GM19328 (cell line): Measurements from ENCODE around the gene NALCN.

Experiments
- ATAC-seq: cut with Tn5 transposase; IDR thresholded peaks from one replicate; pipeline ENCODE4 v1.9.1; 2021; ENCODE audit warnings: mild to moderate bottlenecking, moderate library complexity; ENCODE audit not compliant: unreplicated experiment

NALCN gene

GRCh38 chr13:101140087-101140770 lies 276.1 kb downstream of the NALCN start:
- no peak for ATAC-seq

DNA sequence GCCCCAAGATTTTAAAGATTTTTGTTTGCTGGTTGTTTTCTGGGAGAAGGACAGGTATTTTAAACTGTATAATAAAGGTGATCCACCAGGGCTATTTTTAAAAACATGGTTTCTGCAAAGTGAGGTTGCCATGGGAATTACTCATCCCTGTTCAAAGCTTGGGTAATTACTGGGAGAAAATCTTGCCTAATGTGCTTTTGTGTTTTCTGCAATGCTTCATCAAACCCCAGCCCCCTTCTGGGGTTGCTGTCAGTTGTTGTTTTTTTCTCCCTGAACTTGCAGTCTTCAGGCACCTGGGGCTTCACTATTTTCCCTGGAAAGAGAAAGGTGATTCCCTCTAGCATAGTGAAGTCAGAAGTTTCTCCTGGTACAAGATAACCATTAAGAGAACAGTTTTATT lies 277.2 kb downstream of the NALCN start:
- ATAC-seq, result no peak

GRCh38 chr13:101127741-101128353 lies 288.5 kb downstream of the NALCN start:
- peak; percentile 53 for ATAC-seq

DNA sequence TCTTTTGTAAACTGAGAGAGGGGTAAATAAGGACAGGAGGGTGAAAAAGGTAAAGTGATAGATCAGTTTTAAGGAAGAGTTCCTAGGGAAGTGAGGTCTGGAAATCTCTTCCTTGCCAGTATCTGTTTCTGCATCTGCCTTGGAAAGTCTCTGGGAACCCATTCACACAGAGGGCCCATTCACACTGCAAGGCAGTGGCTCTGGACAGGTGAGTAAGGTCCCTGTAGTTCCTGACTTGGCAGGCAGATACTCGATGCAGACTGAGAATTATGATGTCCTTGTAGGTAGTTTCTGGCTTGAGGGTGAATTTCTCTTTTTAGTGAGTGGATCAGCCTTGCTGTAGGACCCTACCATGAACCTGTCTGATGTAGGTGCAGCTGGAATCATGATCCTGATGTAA lies 293.3 kb downstream of the NALCN start:
- ATAC-seq, result no peak

DNA sequence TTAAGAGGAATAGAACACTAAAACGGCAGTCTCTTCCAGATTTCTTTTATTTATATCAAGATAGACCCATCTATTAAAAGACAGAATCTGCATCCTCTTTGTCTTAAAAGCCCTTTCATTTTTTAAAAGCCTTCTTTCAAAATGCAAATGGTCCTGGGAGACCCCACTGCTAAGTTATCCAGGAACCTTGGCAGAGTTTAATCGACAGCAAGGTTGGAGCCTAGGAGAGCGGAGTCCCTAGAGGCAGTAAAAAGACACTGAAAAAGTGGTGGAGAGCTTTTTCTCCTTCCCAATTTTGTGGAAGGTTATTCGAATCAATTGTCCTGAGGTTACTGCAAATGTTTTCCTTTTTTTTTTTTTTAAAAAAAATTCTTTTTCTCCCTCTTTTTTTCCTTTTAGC lies 294.7 kb downstream of the NALCN start:
- ATAC-seq, result no peak

DNA sequence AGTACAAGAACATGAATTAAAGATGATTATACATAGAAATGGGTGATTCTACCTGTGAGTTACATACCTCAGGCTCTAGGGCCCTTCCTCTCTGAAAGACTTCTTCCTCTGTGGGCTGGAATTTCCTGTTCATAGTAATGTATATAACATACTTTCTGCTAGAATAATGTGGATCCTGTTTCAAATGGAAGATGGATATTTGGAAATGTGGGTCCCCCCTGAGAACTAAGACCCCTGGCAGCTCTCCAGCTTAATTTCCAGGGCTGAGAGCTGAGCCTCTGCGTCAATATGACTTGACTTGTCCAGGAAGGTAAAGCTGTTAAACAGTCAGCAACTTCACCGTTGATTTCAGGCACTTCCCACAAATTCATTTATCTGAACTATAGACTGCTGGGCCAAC lies 296.3 kb downstream of the NALCN start:
- ATAC-seq, result no peak

GRCh38 chr13:101116826-101117225 lies 299.5 kb downstream of the NALCN start:
- no peak for ATAC-seq

DNA sequence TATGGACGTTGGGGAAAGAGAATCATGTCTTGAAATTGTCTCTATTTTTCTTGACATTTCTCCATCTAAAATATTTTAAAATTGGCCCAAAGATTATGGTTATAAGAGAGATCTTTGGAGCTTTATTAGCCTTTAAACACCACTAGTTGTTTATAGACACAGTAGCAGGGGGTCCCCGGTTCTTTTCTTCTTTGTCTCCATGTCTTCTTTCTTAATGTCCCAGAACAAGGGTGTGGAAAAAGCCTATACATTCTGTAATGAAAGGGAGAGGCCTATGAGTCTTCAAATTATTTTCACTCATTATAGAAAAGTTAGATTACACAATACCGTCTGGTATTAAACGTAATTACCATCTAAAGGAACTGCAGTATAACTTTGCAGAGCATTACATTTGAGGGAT lies 300.0 kb downstream of the NALCN start:
- no peak for ATAC-seq

- ATAC-seq, result no peak
Observed at GRCh38 chr13:101115762-101116171, 300.5 kb downstream of the NALCN start.

DNA sequence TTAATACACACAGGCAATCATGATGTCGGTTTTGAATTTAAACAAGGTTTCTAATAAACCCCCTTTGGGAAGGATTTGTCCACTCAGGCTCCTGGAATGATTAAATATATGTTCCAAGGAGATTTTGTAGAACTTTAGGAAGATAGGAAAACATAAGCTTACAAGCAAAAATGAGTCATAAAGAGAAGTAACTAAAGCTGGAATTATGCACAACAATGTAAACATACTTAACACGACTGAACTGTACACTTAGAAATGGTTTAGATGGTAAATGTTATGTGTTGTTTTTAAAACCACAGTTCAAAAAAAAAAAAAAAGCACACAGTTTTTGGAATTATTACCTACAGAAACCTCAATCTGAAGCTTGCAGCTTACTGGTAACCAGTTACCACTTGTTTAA lies 304.4 kb downstream of the NALCN start:
- ATAC-seq, result no peak

- ATAC-seq, result no peak
Observed at GRCh38 chr13:101109005-101109404, 307.3 kb downstream of the NALCN start.

- ATAC-seq, result no peak
Observed at GRCh38 chr13:101098873-101099272, 317.4 kb downstream of the NALCN start.

GRCh38 chr13:101092985-101093384 lies 323.3 kb downstream of the NALCN start:
- no peak for ATAC-seq

- no peak for ATAC-seq
Observed at GRCh38 chr13:101090287-101090686, 326.0 kb downstream of the NALCN start.

DNA sequence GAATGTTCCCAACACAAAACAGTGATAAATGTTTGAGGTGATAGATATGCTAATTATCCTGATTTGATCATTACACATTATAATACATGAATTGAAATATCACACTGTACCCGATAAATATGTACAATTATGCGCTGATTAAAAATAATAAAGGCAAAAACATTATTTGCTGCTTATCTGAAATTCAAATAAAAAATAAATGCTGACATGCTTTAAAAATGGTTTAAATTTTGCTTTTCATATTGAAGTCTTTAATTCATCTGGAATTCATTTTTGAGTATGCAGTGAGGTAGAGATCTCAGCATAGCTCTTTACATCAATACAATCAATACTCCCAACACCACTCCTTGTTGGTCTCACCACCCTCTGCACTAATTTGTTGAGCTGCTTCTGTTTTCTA lies 330.8 kb downstream of the NALCN start:
- ATAC-seq, result no peak

DNA sequence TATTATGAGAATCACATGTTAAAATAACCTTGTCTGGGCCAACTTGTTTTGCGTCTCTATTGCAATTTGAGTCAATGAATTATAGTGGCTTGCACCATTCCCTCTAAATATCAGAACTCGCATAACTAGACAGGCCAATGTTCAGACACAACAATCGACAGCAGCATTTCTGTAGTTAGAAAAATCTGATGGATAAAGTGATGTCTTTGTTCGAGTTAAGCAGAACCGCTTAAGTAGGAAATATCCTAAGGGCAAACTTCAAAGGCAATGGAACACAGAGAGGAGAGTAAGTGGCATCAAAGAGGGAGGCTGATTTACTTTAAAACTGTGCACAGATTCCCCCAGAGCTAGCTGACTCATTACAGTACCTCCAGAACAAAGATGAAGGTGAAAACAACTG lies 333.9 kb downstream of the NALCN start:
- ATAC-seq, result no peak

- no peak for ATAC-seq
Observed at GRCh38 chr13:101080616-101081015, 335.7 kb downstream of the NALCN start.

- ATAC-seq, result no peak
Observed at GRCh38 chr13:101065329-101065728, 351.0 kb downstream of the NALCN start.

DNA sequence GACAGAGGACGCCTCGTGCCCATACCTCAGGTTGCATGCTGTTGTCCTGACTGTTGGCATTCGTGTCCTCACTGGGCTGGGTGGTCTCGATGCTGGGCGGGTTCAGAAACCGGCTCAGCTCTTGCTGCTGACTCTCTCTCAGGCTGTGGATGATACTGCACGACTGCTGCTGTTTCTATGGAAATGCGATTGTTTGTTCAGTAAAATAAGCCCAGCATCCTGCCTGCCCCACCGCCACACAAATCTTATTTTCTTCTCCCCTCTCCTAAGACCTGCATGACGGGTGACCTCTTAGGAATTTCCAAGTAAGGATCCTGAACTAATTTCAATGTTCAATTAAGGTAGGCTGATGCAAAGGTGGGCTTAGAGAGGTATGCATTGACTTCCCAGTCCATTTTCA lies 356.5 kb downstream of the NALCN start:
- no peak for ATAC-seq

GRCh38 chr13:101058841-101059240 lies 357.5 kb downstream of the NALCN start:
- ATAC-seq, result no peak

GRCh38 chr13:101053301-101054093 lies 362.8 kb downstream of the NALCN start:
- ATAC-seq, result no peak
